Mesenchymal stem cell (in vitro differentiated cells and primary cell): ENCODE data around the gene PRDM2. TPM values are rescaled to one million over a fixed set of nuclear protein-coding genes. Genes with fewer than 3 reads are reported as not detected.

ENCODE experiments used
- DNase-seq: peaks from one replicate; pipeline ENCODE4 v3.0.0-alpha.2; 2013
- H2AFZ ChIP-seq: one replicate; pipeline ENCODE4 v1.6.1; 2013; ENCODE audit warnings: low read depth, mild to moderate bottlenecking, control low read depth, inconsistent platforms, low read length, moderate library complexity
- H2AK5ac ChIP-seq: 2 replicates; pipeline ENCODE4 v1.6.1; 2013; ENCODE audit warnings: low read length, moderate library complexity, mild to moderate bottlenecking, inconsistent platforms; ENCODE audit not compliant: severe bottlenecking
- H2BK120ac ChIP-seq: one replicate; pipeline ENCODE4 v1.6.1; 2013; ENCODE audit warnings: low read depth, mild to moderate bottlenecking, inconsistent platforms, low read length, moderate library complexity
- H2BK12ac ChIP-seq, 2 experiments: one replicate each; pipeline ENCODE4 v1.6.1; 2013; ENCODE audit warnings: inconsistent platforms in 2 of 2, low read length in 2 of 2, mild to moderate bottlenecking in 2 of 2, moderate library complexity in 2 of 2, control low read depth in 1 of 2
- H2BK15ac ChIP-seq: one replicate; pipeline ENCODE4 v1.6.1; 2013; ENCODE audit warnings: mild to moderate bottlenecking, low read depth, inconsistent platforms; ENCODE audit not compliant: poor library complexity, severe bottlenecking
- H2BK5ac ChIP-seq: 2 replicates; pipeline ENCODE4 v1.6.1; 2013; ENCODE audit warnings: low read depth, mild to moderate bottlenecking, low read length, control low read depth, inconsistent platforms; ENCODE audit not compliant: poor library complexity, severe bottlenecking
- H3K14ac ChIP-seq, 2 experiments: one replicate each; pipeline ENCODE4 v1.6.1; 2013; ENCODE audit warnings: inconsistent platforms in 2 of 2, low read length in 2 of 2, control low read depth in 1 of 2, mild to moderate bottlenecking in 1 of 2, moderate library complexity in 1 of 2
- H3K18ac ChIP-seq, 2 experiments: one replicate each; pipeline ENCODE4 v1.6.1; 2013; ENCODE audit warnings: inconsistent platforms in 2 of 2, low read length in 2 of 2, control low read depth in 1 of 2, low read depth in 1 of 2, mild to moderate bottlenecking in 1 of 2
- H3K23ac ChIP-seq, 2 experiments: one replicate each; pipeline ENCODE4 v1.6.1; 2013; ENCODE audit warnings: inconsistent platforms in 2 of 2, low read length in 2 of 2, mild to moderate bottlenecking in 2 of 2, moderate library complexity in 2 of 2, control low read depth in 1 of 2
- H3K27ac ChIP-seq: 2 replicates; pipeline ENCODE4 v1.5.1; 2013; ENCODE audit warnings: mild to moderate bottlenecking, moderate library complexity, low read length, control low read depth, inconsistent platforms; ENCODE audit not compliant: poor library complexity, severe bottlenecking
- H3K27me3 ChIP-seq, 2 experiments: 2 replicates each; pipeline versions ENCODE4 v1.6.1 to v1.7.0; 2013; ENCODE audit warnings: low read length in 2 of 2, mild to moderate bottlenecking in 2 of 2, moderate library complexity in 2 of 2, control low read depth in 1 of 2, inconsistent platforms in 1 of 2; ENCODE audit not compliant: control insufficient read depth in 1 of 2, insufficient read depth in 1 of 2
- H3K36me3 ChIP-seq, 2 experiments: 2 replicates each; pipeline versions ENCODE4 v1.6.1 to v1.7.0; 2013; ENCODE audit warnings: low read length in 2 of 2, control low read depth in 1 of 2, inconsistent platforms in 1 of 2, low read depth in 1 of 2, mild to moderate bottlenecking in 1 of 2; ENCODE audit not compliant: insufficient read depth in 2 of 2, control insufficient read depth in 1 of 2
- H3K4ac ChIP-seq, 2 experiments: one replicate each; pipeline ENCODE4 v1.6.1; 2013; ENCODE audit warnings: inconsistent platforms in 2 of 2, low read length in 2 of 2, mild to moderate bottlenecking in 2 of 2, moderate library complexity in 2 of 2, control low read depth in 1 of 2, low read depth in 1 of 2
- H3K4me1 ChIP-seq: 2 replicates; pipeline ENCODE4 v1.6.1; 2013; ENCODE audit warnings: low read depth, low read length, control low read depth; ENCODE audit not compliant: control insufficient read depth, insufficient read depth
- H3K4me2 ChIP-seq: 2 replicates; pipeline ENCODE4 v1.6.1; 2013; ENCODE audit warnings: low read length, mild to moderate bottlenecking, inconsistent platforms; ENCODE audit not compliant: poor library complexity, severe bottlenecking
- H3K4me3 ChIP-seq, 2 experiments: 2 replicates each; pipeline versions ENCODE4 v1.5.1 to v1.7.0; 2013; ENCODE audit warnings: low read length in 2 of 2, mild to moderate bottlenecking in 2 of 2, control low read depth in 1 of 2, low read depth in 1 of 2; ENCODE audit not compliant: insufficient read depth in 1 of 2
- H3K79me1 ChIP-seq: replicated peaks from 2 replicates; pipeline ENCODE4 v1.6.1; 2013; ENCODE audit warnings: mild to moderate bottlenecking, control low read depth, low read length, inconsistent platforms; ENCODE audit not compliant: poor library complexity, severe bottlenecking
- H3K9ac ChIP-seq: 2 replicates; pipeline ENCODE4 v1.7.0; 2013; ENCODE audit warnings: mild to moderate bottlenecking, low read length, moderate library complexity
- H3K9me3 ChIP-seq: 2 replicates; pipeline ENCODE4 v1.7.0; 2013; ENCODE audit warnings: mild to moderate bottlenecking, low read length; ENCODE audit not compliant: control insufficient read depth
- H4K8ac ChIP-seq: one replicate; pipeline ENCODE4 v1.6.1; 2013; ENCODE audit warnings: inconsistent platforms, mild to moderate bottlenecking, low read length, moderate library complexity
- H4K91ac ChIP-seq: one replicate; pipeline ENCODE4 v1.6.1; 2013; ENCODE audit warnings: mild to moderate bottlenecking, low read length, inconsistent platforms
- WGBS: methylation state at CpG from one replicate; pipeline ENCODE4 v1.1.7; 2013; ENCODE audit warnings: mixed read lengths; 5-methylcytosine and 5-hydroxymethylcytosine counted together
- small RNA-seq: library from polyadenylated mRNA; stranded (forward); fragments of <200 nt; extraction: miRNeasy Mini kit (QIAGEN cat#:217004); gene quantifications from one replicate; pipeline ENCODE3, GENCODE V24; 2013; ENCODE audit warnings: low read depth

PRDM2 gene

GRCh38 chr1:13873032-13873431 lies 173.0 kb downstream of the PRDM2 start:
- no peak overlapping the region for H2BK5ac ChIP-seq
- no peak overlapping the region for H3K18ac ChIP-seq
- H3K27me3 ChIP-seq = peaks cover 0 to 63% of the 10 kb centered on the region in 2 experiments
- H2AFZ ChIP-seq = no peak overlapping the region
- H2BK120ac ChIP-seq = no peak overlapping the region
- no peak for DNase-seq
- H3K4me1 ChIP-seq = no peaks in the 10 kb centered on the region
- H3K9ac ChIP-seq = no peak overlapping the region
- no peaks in the 10 kb centered on the region for H3K9me3 ChIP-seq
- no peak overlapping the region for H3K27ac ChIP-seq
- WGBS = 78% methylated on average over 6 of the region's 6 CpGs
- H2BK12ac ChIP-seq = no peak overlapping the region
- H3K23ac ChIP-seq = no peak overlapping the region
- no peak overlapping the region for H2AK5ac ChIP-seq
- H4K91ac ChIP-seq = no peak overlapping the region
- H3K14ac ChIP-seq = no peak overlapping the region
- no peak overlapping the region for H2BK15ac ChIP-seq
- H3K79me1 ChIP-seq = no peaks in the 10 kb centered on the region
- no peak overlapping the region for H4K8ac ChIP-seq
- H3K4me2 ChIP-seq = no peak overlapping the region
- no peak overlapping the region for H3K4ac ChIP-seq
- H3K4me3 ChIP-seq = no peak overlapping the region
- no peaks in the 10 kb centered on the region for H3K36me3 ChIP-seq

Small RNA genes within 50 kb of the gene (small RNA-seq; reads per million reads assigned to genes)
- not detected for gene RF00564
